CD4-positive, alpha-beta T cell (primary cell): ENCODE data around the gene FMNL2. TPM values are rescaled to one million over a fixed set of nuclear protein-coding genes. Genes with fewer than 3 reads are reported as not detected.

Source experiments
- ATAC-seq: fragments of 200-7000 bp; cut with Tn5 transposase; one replicate; pipeline ENCODE4 v1.10.0; 2022; ENCODE audit warnings: mild to moderate bottlenecking; ENCODE audit not compliant: poor library complexity
- CTCF ChIA-PET: fragments of 350-600 bp; sonication (Branson Sonifier 250); formaldehyde crosslinking; loops from one replicate; lab custom pipeline; 2021; ENCODE audit warnings: antibody characterized with exemption, inconsistent platforms; lab: Charles Lee
- POLR2A ChIA-PET: fragments of 350-600 bp; sonication (Branson Sonifier 250); formaldehyde crosslinking; loops from one replicate; lab custom pipeline; 2021; ENCODE audit warnings: antibody characterized with exemption, inconsistent platforms; lab: Charles Lee
- DNase-seq, 14 experiments: peaks; one replicate each; pipeline ENCODE4 v3.0.0-alpha.2; 2013 to 2020; ENCODE audit warnings: mixed read lengths in 2 of 14
- H3K27ac ChIP-seq, 2 donors: one replicate each; pipeline versions ENCODE4 v1.5.1 to v1.7.0; 2013; ENCODE audit warnings: low read length in 2 of 2, low read depth in 1 of 2, mild to moderate bottlenecking in 1 of 2
- H3K27me3 ChIP-seq, 2 experiments: 1 replicate in 1 of 2; 2 replicates in 1 of 2; pipeline versions ENCODE4 v1.6.1 to v1.7.0; 2013; ENCODE audit warnings: low read length in 2 of 2, control low read depth in 1 of 2, mild to moderate bottlenecking in 1 of 2, moderate library complexity in 1 of 2; ENCODE audit not compliant: insufficient read depth in 2 of 2, control insufficient read depth in 1 of 2
- H3K36me3 ChIP-seq: one replicate; pipeline ENCODE4 v1.6.1; 2013; ENCODE audit warnings: low read length, control low read depth; ENCODE audit not compliant: insufficient read depth
- H3K4me1 ChIP-seq: one replicate; pipeline ENCODE4 v1.6.1; 2013; ENCODE audit warnings: low read length, control low read depth; ENCODE audit not compliant: insufficient read depth
- H3K4me3 ChIP-seq: one replicate; pipeline ENCODE4 v1.5.1; 2013; ENCODE audit warnings: mild to moderate bottlenecking, low read length, moderate library complexity
- H3K9me3 ChIP-seq, 2 experiments: 1 replicate in 1 of 2; 2 replicates in 1 of 2; pipeline versions ENCODE4 v1.6.1 to v1.7.0; 2013; ENCODE audit warnings: low read length in 2 of 2, mild to moderate bottlenecking in 2 of 2, control low read depth in 1 of 2, moderate library complexity in 1 of 2; ENCODE audit not compliant: control insufficient read depth in 1 of 2, insufficient read depth in 1 of 2
- H3K27ac Mint-ChIP-seq: one replicate; pipeline ENCODE4 v1.8.0; 2020; ENCODE audit warnings: mixed read lengths
- H3K27me3 Mint-ChIP-seq: one replicate; pipeline ENCODE4 v1.8.0; 2021; ENCODE audit warnings: mixed read lengths
- H3K36me3 Mint-ChIP-seq: one replicate; pipeline ENCODE4 v1.8.0; 2021; ENCODE audit warnings: low read depth, mixed read lengths
- H3K4me1 Mint-ChIP-seq: one replicate; pipeline ENCODE4 v1.8.0; 2021; ENCODE audit warnings: low read depth, mixed read lengths
- H3K4me3 Mint-ChIP-seq: one replicate; pipeline ENCODE4 v1.8.0; 2020; ENCODE audit warnings: mild to moderate bottlenecking, mixed read lengths
- H3K9me3 Mint-ChIP-seq: one replicate; pipeline ENCODE4 v1.8.0; 2020; ENCODE audit warnings: mixed read lengths
- intact Hi-C, 2 experiments: fragments of 100-400 bp; cut with DNase I in 1 of 2; cut with micrococcal nuclease in 1 of 2; formaldehyde crosslinking; loops; one replicate each; pipeline versions ENCODE4 v1.15.1 to v1.9.0; 2023 to 2025; cut with DNase I, micrococcal nuclease
- total RNA-seq, 174 experiments: library from RNA in 2 of 174; stranded (reverse) in 2 of 174; gene quantifications; one replicate each; pipeline ENCODE4 v1.2.3 and lab custom pipeline; 2021 to 2026
- TF ChIP-seq, protein P1 (sequence below): fragments of 200-600 bp; IDR thresholded peaks from one replicate; pipeline ENCODE4 v1.8.0; 2022; ENCODE audit warnings: antibody characterized with exemption, mild to moderate bottlenecking

FMNL2 gene
- total RNA-seq, 2 experiments from 2014 or later: 0.30 to 0.31 TPM

DNA sequence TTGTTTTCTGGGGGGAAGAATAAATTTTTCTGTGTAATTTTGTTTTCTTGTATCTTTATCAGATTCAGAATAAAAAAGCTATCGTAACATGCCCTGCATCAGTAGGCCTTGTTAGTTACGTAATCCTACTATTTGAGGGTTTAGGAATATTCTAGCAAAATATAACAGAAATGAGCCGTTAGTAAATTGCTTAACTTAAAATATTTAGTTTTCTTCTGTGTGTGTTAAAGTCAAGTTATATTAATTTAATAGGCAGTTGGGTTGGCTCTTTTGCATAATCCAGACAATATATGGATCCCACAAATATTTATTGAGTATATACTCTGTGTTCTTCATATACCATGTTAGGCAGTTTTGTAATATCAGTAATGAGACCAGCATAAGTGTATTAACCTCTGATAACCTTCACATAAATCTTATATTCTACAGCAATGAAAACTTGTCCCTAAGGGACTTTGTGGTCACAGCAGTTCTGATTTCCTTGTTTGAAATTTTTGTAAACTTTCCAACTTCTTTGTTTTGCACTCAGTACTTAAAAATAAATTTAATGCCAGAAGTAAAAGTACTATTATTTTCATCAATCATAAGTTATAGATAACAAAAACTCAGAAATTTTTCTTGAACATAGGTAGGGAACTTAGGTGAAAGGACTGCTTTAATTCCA, 151.9 kb downstream of the FMNL2 start:
- no peak for ATAC-seq
- no peaks in the 10 kb centered on the region for H3K36me3 Mint-ChIP-seq
- no peak overlapping the region for H3K4me3 Mint-ChIP-seq
- Histone ChIP-seq H3K4me3 (no peak overlapping the region), H3K36me3 (no peaks in the 10 kb centered on the region), H3K9me3 (no peaks in the 10 kb centered on the region), H3K27ac (no peak overlapping the region), H3K27me3 (no peaks in the 10 kb centered on the region), H3K4me1 (no peaks in the 10 kb centered on the region)
- no peak overlapping the region for H3K27ac Mint-ChIP-seq
- DNase-seq: no peak
- peaks cover 13% of the 10 kb centered on the region for H3K27me3 Mint-ChIP-seq
- H3K9me3 Mint-ChIP-seq: no peaks in the 10 kb centered on the region
- intact Hi-C loops: no loop called here
- ChIA-PET CTCF (no interaction called here), POLR2A (no interaction called here)
- TF ChIP-seq, protein P1, sequence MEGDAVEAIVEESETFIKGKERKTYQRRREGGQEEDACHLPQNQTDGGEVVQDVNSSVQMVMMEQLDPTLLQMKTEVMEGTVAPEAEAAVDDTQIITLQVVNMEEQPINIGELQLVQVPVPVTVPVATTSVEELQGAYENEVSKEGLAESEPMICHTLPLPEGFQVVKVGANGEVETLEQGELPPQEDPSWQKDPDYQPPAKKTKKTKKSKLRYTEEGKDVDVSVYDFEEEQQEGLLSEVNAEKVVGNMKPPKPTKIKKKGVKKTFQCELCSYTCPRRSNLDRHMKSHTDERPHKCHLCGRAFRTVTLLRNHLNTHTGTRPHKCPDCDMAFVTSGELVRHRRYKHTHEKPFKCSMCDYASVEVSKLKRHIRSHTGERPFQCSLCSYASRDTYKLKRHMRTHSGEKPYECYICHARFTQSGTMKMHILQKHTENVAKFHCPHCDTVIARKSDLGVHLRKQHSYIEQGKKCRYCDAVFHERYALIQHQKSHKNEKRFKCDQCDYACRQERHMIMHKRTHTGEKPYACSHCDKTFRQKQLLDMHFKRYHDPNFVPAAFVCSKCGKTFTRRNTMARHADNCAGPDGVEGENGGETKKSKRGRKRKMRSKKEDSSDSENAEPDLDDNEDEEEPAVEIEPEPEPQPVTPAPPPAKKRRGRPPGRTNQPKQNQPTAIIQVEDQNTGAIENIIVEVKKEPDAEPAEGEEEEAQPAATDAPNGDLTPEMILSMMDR: no peak
- H3K4me1 Mint-ChIP-seq: no peaks in the 10 kb centered on the region

GRCh38 chr2:152488075-152488474, 153.1 kb downstream of the FMNL2 start:
- no peak for DNase-seq
- H3K9me3 Mint-ChIP-seq: no peaks in the 10 kb centered on the region
- H3K27ac ChIP-seq: no peak overlapping the region
- H3K4me1 Mint-ChIP-seq: no peaks in the 10 kb centered on the region
- ChIA-PET POLR2A (no interaction called here), CTCF (no interaction called here)
- ATAC-seq: no peak
- intact Hi-C loops: no loop called here
- no peak overlapping the region for H3K27ac Mint-ChIP-seq
- TF ChIP-seq, protein P1: no peak
- no peaks in the 10 kb centered on the region for H3K36me3 ChIP-seq
- H3K4me3 Mint-ChIP-seq: no peak overlapping the region
- H3K27me3 ChIP-seq: no peaks in the 10 kb centered on the region
- H3K4me3 ChIP-seq: no peak overlapping the region
- H3K4me1 ChIP-seq: no peaks in the 10 kb centered on the region
- H3K27me3 Mint-ChIP-seq: peaks cover 19% of the 10 kb centered on the region
- H3K9me3 ChIP-seq: no peaks in the 10 kb centered on the region
- no peaks in the 10 kb centered on the region for H3K36me3 Mint-ChIP-seq

- H3K27me3 ChIP-seq: peaks cover 0 to 3% of the 10 kb centered on the region in 2 experiments
- no peak for DNase-seq
- ATAC-seq: no peak
- H3K36me3 Mint-ChIP-seq: no peaks in the 10 kb centered on the region
- TF ChIP-seq, protein P1: no peak
- no peaks in the 10 kb centered on the region for H3K9me3 ChIP-seq
- peaks cover 25% of the 10 kb centered on the region for H3K27me3 Mint-ChIP-seq
- no peak overlapping the region for H3K27ac Mint-ChIP-seq
- no peak overlapping the region for H3K27ac ChIP-seq
- H3K4me3 Mint-ChIP-seq: no peak overlapping the region
- H3K36me3 ChIP-seq: no peaks in the 10 kb centered on the region
- ChIA-PET CTCF (no interaction called here), POLR2A (no interaction called here)
- no peaks in the 10 kb centered on the region for H3K9me3 Mint-ChIP-seq
- H3K4me3 ChIP-seq: no peak overlapping the region
- no peaks in the 10 kb centered on the region for H3K4me1 Mint-ChIP-seq
- intact Hi-C loops: no loop called here
- no peaks in the 10 kb centered on the region for H3K4me1 ChIP-seq
Observed at GRCh38 chr2:152489364-152489763, 154.4 kb downstream of the FMNL2 start.
